HUES64 (cell line): ENCODE data around the gene WHAMM.
"Not testable (repeated sequence)": the region's sequence is repeated elsewhere in the genome, so short reads cannot be mapped to it uniquely, and the experiment has no call there.

ENCODE experiments used
- H3K27ac ChIP-seq: 2 replicates; pipeline ENCODE4 v1.7.0; 2013; ENCODE audit warnings: low read depth, low read length, inconsistent platforms
- H3K27me3 ChIP-seq: 2 replicates; pipeline ENCODE4 v1.6.1; 2013; ENCODE audit warnings: mild to moderate bottlenecking, low read length; ENCODE audit not compliant: insufficient read depth
- H3K36me3 ChIP-seq: 2 replicates; pipeline ENCODE4 v1.6.1; 2013; ENCODE audit warnings: mild to moderate bottlenecking, low read length; ENCODE audit not compliant: insufficient read depth
- H3K4me1 ChIP-seq: 2 replicates; pipeline ENCODE4 v1.6.1; 2013; ENCODE audit warnings: mild to moderate bottlenecking, low read length, moderate library complexity; ENCODE audit not compliant: insufficient read depth
- H3K4me3 ChIP-seq: 2 replicates; pipeline ENCODE4 v1.5.1; 2013; ENCODE audit warnings: mild to moderate bottlenecking, low read length, moderate library complexity
- H3K9ac ChIP-seq: 2 replicates; pipeline ENCODE4 v1.6.1; 2013; ENCODE audit warnings: mild to moderate bottlenecking, low read depth, low read length
- H3K9me3 ChIP-seq: 2 replicates; pipeline ENCODE4 v1.6.1; 2013; ENCODE audit warnings: low read depth, low read length; ENCODE audit not compliant: insufficient read depth
- WGBS: fragments of 150-250, 120-280 bp; methylation state at CpG from one replicate; pipeline ENCODE4 v1.1.7; 2013; ENCODE audit warnings: missing lambda C conversion rate; 5-methylcytosine and 5-hydroxymethylcytosine counted together

The WHAMM gene

DNA sequence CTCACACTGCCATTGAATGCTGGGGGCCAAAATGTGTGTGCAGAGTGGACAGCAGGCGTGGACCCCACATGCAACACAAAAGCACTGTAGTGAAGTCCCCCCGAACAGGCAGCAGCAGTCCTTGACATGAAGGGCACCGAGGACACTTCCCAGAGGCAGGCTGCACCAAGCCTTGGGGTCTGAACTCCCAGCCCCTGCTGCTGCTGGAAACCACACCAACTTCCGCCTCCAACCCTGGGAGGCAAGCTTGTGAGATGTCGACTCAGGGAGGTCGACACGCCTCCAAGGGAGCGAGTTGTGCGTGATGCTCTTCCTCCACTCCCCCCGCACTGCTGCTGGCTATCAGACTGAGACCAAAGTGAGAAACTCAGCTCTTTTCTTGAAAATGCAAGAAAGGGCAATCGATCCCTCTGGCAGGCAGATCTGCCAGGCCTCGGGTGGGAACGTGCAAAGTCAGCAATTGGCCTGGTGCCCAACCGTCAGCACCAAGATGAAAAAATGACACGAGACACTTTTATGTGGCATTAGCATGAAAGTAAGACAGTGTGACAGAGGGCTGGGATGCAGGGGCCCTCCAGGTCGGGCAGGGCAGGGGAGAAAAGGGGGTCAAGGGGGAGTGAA, 43.6 kb downstream of the WHAMM start:
- no peak overlapping the region for H3K27ac ChIP-seq
- H3K9me3 ChIP-seq: no peaks in the 10 kb centered on the region
- H3K36me3 ChIP-seq: no peaks in the 10 kb centered on the region
- no peak overlapping the region for H3K4me3 ChIP-seq
- no peaks in the 10 kb centered on the region for H3K27me3 ChIP-seq
- H3K4me1 ChIP-seq: peaks cover 5% of the 10 kb centered on the region
- H3K9ac ChIP-seq: no peak overlapping the region
- WGBS: 91% methylated on average over 16 of the region's 16 CpGs

DNA sequence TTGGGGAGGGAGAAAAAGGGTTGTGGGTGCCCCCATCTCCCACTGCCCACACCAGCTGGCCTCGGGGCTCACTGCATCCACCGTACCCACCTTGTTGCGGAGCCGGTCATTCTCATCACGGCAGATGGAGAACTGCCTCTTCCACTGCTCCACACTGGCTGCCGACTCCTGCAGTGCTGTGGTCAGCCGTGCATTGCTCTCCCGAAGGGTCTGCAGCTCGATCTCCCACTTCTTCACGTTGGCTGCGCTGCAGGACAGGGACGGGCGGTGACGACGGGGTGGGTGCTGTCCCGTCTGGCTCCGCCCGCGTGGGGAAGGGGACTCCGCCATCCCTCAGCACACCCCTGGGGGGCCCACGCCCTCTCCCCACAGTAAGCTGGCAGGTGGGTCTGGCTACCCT, 45.1 kb downstream of the WHAMM start:
- H3K27me3 ChIP-seq: no peaks in the 10 kb centered on the region
- H3K4me3 ChIP-seq: no peak overlapping the region
- 92% methylated on average over 21 of the region's 21 CpGs for WGBS
- no peak overlapping the region for H3K27ac ChIP-seq
- H3K36me3 ChIP-seq: no peaks in the 10 kb centered on the region
- H3K9ac ChIP-seq: no peak overlapping the region
- H3K4me1 ChIP-seq: peaks cover 5% of the 10 kb centered on the region
- no peaks in the 10 kb centered on the region for H3K9me3 ChIP-seq

DNA sequence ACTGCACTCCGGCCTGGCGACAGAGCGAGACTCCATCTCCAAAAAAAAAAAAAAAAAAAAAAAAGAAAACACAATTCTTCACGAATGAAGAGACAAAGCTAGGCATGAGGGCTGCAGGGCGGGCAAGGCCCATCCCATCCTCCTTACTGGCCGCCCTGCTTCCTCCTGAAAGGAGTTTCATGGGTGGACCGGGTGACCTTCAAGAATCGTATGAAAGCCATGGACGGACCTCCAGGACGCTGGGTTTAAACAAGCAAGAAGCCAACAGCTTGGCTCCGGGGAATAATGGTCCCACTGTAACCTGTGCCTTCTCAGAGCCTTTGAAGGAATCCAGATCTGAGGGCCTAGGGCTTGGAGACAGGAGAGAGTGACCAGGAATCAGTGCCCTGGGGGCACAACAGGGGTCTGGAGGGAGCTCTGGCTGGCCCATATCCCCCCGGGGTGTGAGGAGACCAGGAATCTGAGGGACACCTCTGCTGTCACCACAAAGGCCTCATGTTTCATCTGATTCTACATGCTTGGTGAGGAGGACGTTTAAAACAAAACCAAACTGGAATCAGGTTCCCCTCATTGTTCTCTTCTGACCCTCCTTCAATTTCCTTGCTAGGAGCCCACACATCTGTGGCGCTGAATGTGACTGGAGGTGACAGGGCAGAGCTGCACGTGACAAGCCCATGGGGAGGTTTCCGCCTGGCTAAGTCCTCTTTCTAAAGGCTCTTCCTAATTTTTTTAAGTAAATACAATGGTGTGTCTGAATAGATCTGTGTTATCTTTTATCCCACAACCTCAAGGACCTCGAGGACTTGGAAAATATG, 46.1 kb downstream of the WHAMM start:
- WGBS: 94% methylated on average over 15 of the region's 17 CpGs
- H3K27ac ChIP-seq: no peak overlapping the region

DNA sequence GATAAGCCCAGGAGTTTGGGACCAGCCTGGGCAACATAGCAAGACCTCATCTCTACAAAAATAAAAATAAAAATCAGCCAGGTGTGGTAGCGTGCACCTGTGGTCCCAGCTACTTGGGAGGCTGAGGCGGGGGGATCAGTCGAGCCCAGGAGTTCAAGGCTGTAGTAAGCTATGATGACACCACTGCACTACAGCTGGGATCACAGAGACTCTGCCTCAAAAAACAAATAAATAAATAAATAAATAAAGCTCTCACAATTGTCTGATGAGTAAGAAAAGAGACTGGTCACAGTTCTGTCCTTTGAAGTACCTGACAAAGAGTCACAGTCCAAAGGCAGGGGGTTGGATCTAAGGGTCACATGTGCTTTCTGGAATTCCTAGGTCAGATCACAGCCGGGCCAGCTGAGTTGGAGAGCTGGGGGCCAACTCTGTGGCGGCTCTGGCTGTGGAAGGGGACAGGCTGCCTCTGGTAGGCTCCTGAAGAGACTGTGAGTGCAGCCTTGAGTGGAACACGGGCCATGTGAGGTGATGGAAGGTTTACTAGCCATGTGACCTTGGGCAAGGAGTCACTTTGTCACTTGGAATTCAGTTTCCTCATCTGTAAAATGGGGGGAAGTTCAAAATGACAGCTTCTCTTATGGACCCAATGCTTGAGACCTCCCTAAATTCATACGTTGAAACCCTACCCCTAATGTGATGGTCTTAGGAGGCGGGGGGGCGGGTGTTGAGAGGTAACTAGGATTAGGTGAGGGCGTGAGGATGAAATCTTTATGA, 47.2 kb downstream of the WHAMM start:
- no peaks in the 10 kb centered on the region for H3K9me3 ChIP-seq
- H3K27me3 ChIP-seq: no peaks in the 10 kb centered on the region
- H3K27ac ChIP-seq: no peak overlapping the region
- 92% methylated on average over 6 of the region's 10 CpGs for WGBS
- H3K36me3 ChIP-seq: no peaks in the 10 kb centered on the region
- no peaks in the 10 kb centered on the region for H3K4me1 ChIP-seq
- H3K4me3 ChIP-seq: no peak overlapping the region
- no peak overlapping the region for H3K9ac ChIP-seq

More for the DNA sequence above, 46.1 kb downstream of the WHAMM start:
- H3K4me1 ChIP-seq: no peaks in the 10 kb centered on the region
- no peak overlapping the region for H3K4me3 ChIP-seq
- H3K9me3 ChIP-seq: no peaks in the 10 kb centered on the region
- H3K27me3 ChIP-seq: no peaks in the 10 kb centered on the region
- no peak overlapping the region for H3K9ac ChIP-seq
- H3K36me3 ChIP-seq: no peaks in the 10 kb centered on the region

DNA sequence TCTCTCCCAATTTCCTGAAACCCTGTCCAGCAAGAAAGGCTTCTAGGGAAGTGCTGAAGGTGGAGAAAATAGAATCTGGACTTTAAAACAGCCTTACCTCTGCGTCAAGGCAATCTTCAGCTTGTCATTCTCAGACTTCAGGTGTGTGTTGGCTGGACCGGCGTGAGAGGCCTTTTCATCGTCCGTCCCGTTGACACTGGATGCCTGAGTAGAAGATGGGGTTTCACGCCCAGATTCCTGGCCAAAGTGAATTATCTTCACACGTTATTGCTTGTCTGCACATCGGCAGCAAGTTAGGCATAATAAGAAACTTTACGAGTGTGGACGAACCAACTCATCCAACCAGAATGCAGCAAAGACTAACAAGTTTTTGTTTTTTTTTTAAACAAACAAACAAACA, 49.5 kb downstream of the WHAMM start:
- Histone ChIP-seq H3K4me1 (no peaks in the 10 kb centered on the region), H3K27me3 (no peaks in the 10 kb centered on the region), H3K36me3 (no peaks in the 10 kb centered on the region), H3K27ac (no peak overlapping the region), H3K9ac (no peak overlapping the region), H3K9me3 (no peaks in the 10 kb centered on the region), H3K4me3 (no peak overlapping the region)
- 95% methylated on average over 11 of the region's 11 CpGs for WGBS

DNA sequence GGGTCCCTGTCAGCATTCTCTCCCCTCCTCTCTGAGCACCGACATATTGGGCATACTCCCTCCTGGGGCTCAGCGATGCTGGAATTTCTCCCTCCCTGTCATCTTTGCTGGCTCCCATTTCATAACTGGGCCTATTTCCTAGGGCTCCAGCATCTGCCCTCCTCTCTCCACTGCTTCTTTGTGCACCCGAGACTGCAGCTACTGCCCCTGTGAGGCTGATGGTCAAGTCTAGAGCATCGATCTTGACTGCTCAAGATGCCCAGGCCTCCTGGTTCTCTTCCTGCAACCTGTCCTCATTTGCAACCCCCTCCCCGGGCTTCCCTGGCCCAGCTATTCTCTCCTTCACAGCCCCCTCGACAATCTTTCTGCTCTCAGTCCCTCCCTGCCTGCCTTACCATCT, 53.5 kb downstream of the WHAMM start:
- Histone ChIP-seq H3K36me3 (no peaks in the 10 kb centered on the region), H3K27ac (no peak overlapping the region), H3K4me3 (no peak overlapping the region), H3K9me3 (no peaks in the 10 kb centered on the region), H3K9ac (no peak overlapping the region), H3K27me3 (no peaks in the 10 kb centered on the region), H3K4me1 (peaks cover 7% of the 10 kb centered on the region)
- WGBS: 89% methylated on average over 6 of the region's 6 CpGs

DNA sequence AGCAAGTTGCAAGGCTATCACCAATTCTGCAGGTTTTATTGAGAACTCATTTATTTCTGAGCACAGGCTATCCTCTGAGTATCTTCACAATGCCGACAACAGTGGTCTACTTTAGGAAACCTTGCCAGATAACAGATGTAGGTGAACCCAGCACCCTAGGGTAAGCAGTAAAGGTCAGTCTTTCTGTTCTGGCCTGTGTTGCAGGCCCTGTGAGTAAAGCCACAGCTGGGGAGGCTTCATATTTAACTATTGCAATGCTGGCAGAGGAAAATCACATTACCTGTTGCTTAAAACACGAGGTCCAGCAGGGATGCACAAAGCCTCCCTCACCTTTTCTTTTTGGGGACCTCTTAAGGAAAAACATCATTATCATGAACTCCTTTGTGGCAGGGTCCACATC, 55.5 kb downstream of the WHAMM start:
- Histone ChIP-seq H3K27me3 (no peaks in the 10 kb centered on the region), H3K36me3 (no peaks in the 10 kb centered on the region), H3K9me3 (no peaks in the 10 kb centered on the region), H3K27ac (no peak overlapping the region), H3K4me1 (peaks cover 7% of the 10 kb centered on the region), H3K9ac (no peak overlapping the region), H3K4me3 (no peak overlapping the region)
- WGBS: 80% methylated on average over 2 of the region's 2 CpGs

DNA sequence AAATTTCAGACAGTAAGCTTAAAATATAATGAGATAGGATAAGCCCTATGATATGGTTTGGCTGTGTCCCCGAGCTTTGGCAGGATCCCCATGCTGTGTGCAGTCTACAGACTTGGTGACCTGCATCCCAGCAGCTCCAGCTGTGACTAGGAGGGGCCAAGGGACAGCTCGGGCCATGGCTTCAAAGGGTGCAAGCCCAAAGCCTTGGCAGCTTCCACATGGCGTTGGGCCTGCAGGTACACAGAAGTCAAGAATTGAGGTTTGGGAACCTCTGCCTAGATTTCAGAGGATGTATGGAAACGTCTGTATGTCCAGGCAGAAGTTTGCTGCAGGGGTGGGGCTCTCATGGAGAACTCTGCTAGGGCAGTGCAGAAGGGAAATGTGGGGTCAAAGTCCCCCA, 56.2 kb downstream of the WHAMM start:
- H3K36me3 ChIP-seq, H3K27me3 ChIP-seq, H3K27ac ChIP-seq, H3K4me3 ChIP-seq, H3K4me1 ChIP-seq, H3K9me3 ChIP-seq, H3K9ac ChIP-seq: not testable (repeated sequence)
- 88% methylated on average over 4 of the region's 4 CpGs for WGBS

DNA sequence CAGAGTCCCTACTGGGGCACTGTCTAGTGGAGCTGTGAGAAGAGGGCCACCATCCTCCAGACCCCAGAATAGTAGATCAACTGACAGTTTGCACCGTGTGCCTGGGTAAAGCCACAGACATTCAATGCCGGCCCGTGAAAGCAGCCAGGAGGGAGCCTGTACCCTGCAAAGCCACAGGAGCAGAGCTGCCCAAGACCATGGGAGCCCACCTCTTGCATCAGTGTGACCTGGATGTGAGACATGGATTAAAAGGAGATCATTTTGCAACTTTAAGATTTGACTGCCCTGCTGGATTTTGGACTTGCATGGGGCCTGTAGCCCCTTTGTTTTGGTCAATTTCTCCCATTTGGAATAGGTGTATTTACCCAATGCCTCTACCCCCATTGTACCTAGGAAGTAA, 56.6 kb downstream of the WHAMM start:
- 78% methylated on average over 3 of the region's 3 CpGs for WGBS
- H3K9me3 ChIP-seq, H3K4me1 ChIP-seq, H3K4me3 ChIP-seq, H3K27ac ChIP-seq, H3K36me3 ChIP-seq, H3K9ac ChIP-seq, H3K27me3 ChIP-seq: not testable (repeated sequence)

DNA sequence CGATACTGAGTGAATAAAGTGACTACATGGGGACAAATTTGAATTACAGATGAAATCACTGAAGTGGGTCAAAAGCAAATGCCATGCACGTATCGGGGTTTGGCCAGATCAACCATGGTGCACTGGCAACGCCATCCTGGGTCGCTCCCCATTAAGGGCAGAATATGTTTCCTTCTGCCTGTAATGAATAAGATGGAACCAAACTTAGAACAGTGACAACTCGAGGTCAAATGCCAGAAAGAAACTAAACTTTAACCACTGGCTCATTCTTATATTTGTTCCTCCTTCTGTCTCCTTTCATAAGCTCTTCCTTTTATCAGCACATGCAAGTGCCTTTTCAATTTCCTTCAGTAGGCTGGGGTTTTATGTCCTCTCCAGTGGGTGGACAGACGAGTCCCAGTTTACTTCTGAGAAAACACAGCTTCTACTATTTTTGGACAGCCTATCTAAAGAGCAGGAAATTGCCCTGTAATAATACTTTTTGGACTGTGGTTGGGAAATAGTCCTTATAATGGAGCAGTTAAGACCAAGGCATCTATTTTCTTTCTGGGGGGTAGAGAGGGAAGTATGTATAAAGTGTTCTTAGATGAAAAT, 61.4 kb downstream of the WHAMM start:
- no peak overlapping the region for H3K9ac ChIP-seq
- H3K4me1 ChIP-seq: peaks cover 7% of the 10 kb centered on the region
- no peak overlapping the region for H3K4me3 ChIP-seq

DNA sequence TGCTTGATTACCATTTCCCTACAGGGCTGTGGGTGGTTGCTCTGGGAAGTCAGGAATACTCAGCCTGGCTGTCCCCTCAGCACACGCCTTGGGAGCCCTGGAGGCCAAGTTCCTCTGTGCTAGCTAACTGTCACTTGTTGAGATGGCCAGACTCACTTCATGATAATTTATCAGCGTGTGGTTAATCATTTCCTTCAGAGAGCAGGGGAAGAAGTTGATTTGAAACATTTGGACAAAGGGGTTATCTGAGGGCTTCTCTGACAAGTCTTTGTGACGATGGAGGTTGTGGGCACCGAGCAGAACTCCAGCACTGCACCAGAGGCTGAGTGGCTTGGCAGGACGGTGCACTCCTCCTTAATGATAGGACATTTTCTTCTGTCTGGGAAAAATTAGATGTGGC, 61.9 kb downstream of the WHAMM start:
- 90% methylated on average over 5 of the region's 5 CpGs for WGBS
- Histone ChIP-seq H3K36me3 (no peaks in the 10 kb centered on the region), H3K9ac (no peak overlapping the region), H3K9me3 (no peaks in the 10 kb centered on the region), H3K4me3 (no peak overlapping the region), H3K27ac (no peak overlapping the region), H3K4me1 (peaks cover 7% of the 10 kb centered on the region), H3K27me3 (no peaks in the 10 kb centered on the region)

More for the DNA sequence above, 61.4 kb downstream of the WHAMM start:
- H3K27me3 ChIP-seq: no peaks in the 10 kb centered on the region
- no peaks in the 10 kb centered on the region for H3K36me3 ChIP-seq
- 93% methylated on average over 7 of the region's 7 CpGs for WGBS
- H3K27ac ChIP-seq: no peak overlapping the region
- no peaks in the 10 kb centered on the region for H3K9me3 ChIP-seq
